Right atrium auricular region (tissue), 2 donors: ENCODE data around the gene THRB. TPM values are rescaled to one million over a fixed set of nuclear protein-coding genes. Genes with fewer than 3 reads are reported as not detected.
A peak's percentile ranks its signal among the peaks of the same experiment; 100 is the strongest.

Experiments used
- DNase-seq: peaks from one replicate; pipeline ENCODE4 v3.0.0-alpha.2; 2019; ENCODE audit warnings: low spot score
- H3K27ac ChIP-seq, 2 donors: fragments of 200-600 bp; sonication (generic); 1 replicate in 1 of 2; 2 replicates in 1 of 2; pipeline ENCODE4 v1.5.1; 2016 to 2019
- H3K27me3 ChIP-seq, 2 donors: fragments of 200-600 bp; sonication (generic); one replicate each; pipeline versions ENCODE4 v1.5.1 to v1.6.0; 2017 to 2019
- H3K36me3 ChIP-seq: fragments of 200-600 bp; sonication (generic); one replicate; pipeline ENCODE4 v1.5.1; 2016
- H3K4me1 ChIP-seq, 2 donors: fragments of 200-600 bp; sonication (generic); one replicate each; pipeline versions ENCODE4 v1.5.1 to v1.6.0; 2017 to 2019
- H3K4me3 ChIP-seq, 2 donors: fragments of 200-600 bp; sonication (generic); 1 replicate in 1 of 2; 2 replicates in 1 of 2; pipeline ENCODE4 v1.5.1; 2017 to 2019; ENCODE audit warnings: mild to moderate bottlenecking in 1 of 2, moderate library complexity in 1 of 2
- H3K9me3 ChIP-seq, 2 donors: fragments of 200-600 bp; sonication (generic); one replicate each; pipeline ENCODE4 v1.5.1; 2019
- CTCF ChIP-seq, 2 donors: fragments of 200-600 bp; sonication (generic); IDR thresholded peaks; one replicate each; pipeline ENCODE4 v1.5.1; 2019; ENCODE audit warnings: antibody characterized with exemption in 2 of 2
- total RNA-seq, 2 donors: library from RNA; depleted of rRNA; stranded (reverse); fragments of >200 nt; gene quantifications; one replicate each; pipeline ENCODE4 v1.1.0, GENCODE V29; 2016

THRB gene
- total RNA-seq, 2 donors from 2014 or later = 4.2 to 7.0 TPM

GRCh38 chr3:24145481-24145880 lies 349.2 kb downstream of the THRB start:
- Histone ChIP-seq H3K4me1 (peaks cover 0 to 17% of the 10 kb centered on the region in 2 donors), H3K9me3 (no peaks in the 10 kb centered on the region), H3K36me3 (no peaks in the 10 kb centered on the region), H3K4me3 (no peak overlapping the region), H3K27ac (peak overlapping the region in 1 of 2 donors; percentile 38), H3K27me3 (no peaks in the 10 kb centered on the region)
- no peak for DNase-seq
- TF ChIP-seq CTCF (IDR thresholded peaks at IDR 0.05) = no peak

GRCh38 chr3:24142127-24142526 lies 352.5 kb downstream of the THRB start:
- DNase-seq = no peak
- H3K4me1 ChIP-seq = peaks cover 0 to 25% of the 10 kb centered on the region in 2 donors

GRCh38 chr3:24141548-24141947 lies 353.1 kb downstream of the THRB start:
- Histone ChIP-seq H3K4me3 (no peak overlapping the region), H3K27me3 (no peaks in the 10 kb centered on the region), H3K4me1 (peaks cover 0 to 25% of the 10 kb centered on the region in 2 donors), H3K36me3 (no peaks in the 10 kb centered on the region), H3K27ac (no peak overlapping the region), H3K9me3 (no peaks in the 10 kb centered on the region)
- TF ChIP-seq CTCF (IDR thresholded peaks at IDR 0.05) = no peak
- DNase-seq = no peak

More at GRCh38 chr3:24142127-24142526, 352.5 kb downstream of the THRB start:
- Histone ChIP-seq H3K27ac (no peak overlapping the region), H3K9me3 (no peaks in the 10 kb centered on the region), H3K4me3 (no peak overlapping the region), H3K36me3 (no peaks in the 10 kb centered on the region), H3K27me3 (no peaks in the 10 kb centered on the region)
- TF ChIP-seq CTCF (IDR thresholded peaks at IDR 0.05) = no peak

- H3K27ac ChIP-seq = no peak overlapping the region
- H3K27me3 ChIP-seq = no peaks in the 10 kb centered on the region
- peaks cover 0 to 8% of the 10 kb centered on the region in 2 donors for H3K4me1 ChIP-seq
- TF ChIP-seq CTCF (IDR thresholded peaks at IDR 0.05) = no peak
- no peaks in the 10 kb centered on the region for H3K36me3 ChIP-seq
- no peak for DNase-seq
- no peak overlapping the region for H3K4me3 ChIP-seq
- no peaks in the 10 kb centered on the region for H3K9me3 ChIP-seq
Measured at GRCh38 chr3:24139463-24140412, 354.9 kb downstream of the THRB start.

GRCh38 chr3:24138876-24139256 lies 355.8 kb downstream of the THRB start:
- H3K4me1 ChIP-seq = peaks cover 0 to 8% of the 10 kb centered on the region in 2 donors
- no peak overlapping the region for H3K27ac ChIP-seq
- no peak overlapping the region for H3K4me3 ChIP-seq
- no peaks in the 10 kb centered on the region for H3K27me3 ChIP-seq
- TF ChIP-seq CTCF (IDR thresholded peaks at IDR 0.05) = no peak
- H3K9me3 ChIP-seq = no peaks in the 10 kb centered on the region
- no peaks in the 10 kb centered on the region for H3K36me3 ChIP-seq
- no peak for DNase-seq
